ENCODE data around the gene CRYBA2.

GRCh38 chr2:218981390-218981880 lies 11.8 kb downstream of the CRYBA2 start:
- peak in 2 of 3 experiments; percentile 33 to 39; a peak in 2 of 4 replicates for TF ChIP-seq CTCF (IDR thresholded peaks at IDR 0.05; ENCODE audit: control extremely low read depth in 1 of 3, insufficient read depth in 1 of 3, low read depth in 1 of 3, low read length in 3 of 3)
- TF ChIP-seq HDAC6 (IDR thresholded peaks at IDR 0.05; ENCODE audit: low read depth, low read length), result no peak
- TF ChIP-seq TAF1 (IDR thresholded peaks at IDR 0.05; ENCODE audit: low read depth, low read length), result no peak
- no peak for TF ChIP-seq SAP30 (IDR thresholded peaks at IDR 0.05; ENCODE audit: insufficient read depth, insufficient replicate concordance, low read length)
- TF ChIP-seq CBX8 (IDR thresholded peaks at IDR 0.05; ENCODE audit: borderline replicate concordance, low read depth, low read length), result no peak
- no peak for TF ChIP-seq YY1 (IDR thresholded peaks at IDR 0.05; ENCODE audit: low read depth, low read length)
- TF ChIP-seq EZH2 (IDR thresholded peaks at IDR 0.05; ENCODE audit: low read depth, low read length, severe bottlenecking), result peak; percentile 94
- no peak for TF ChIP-seq USF2 (IDR thresholded peaks at IDR 0.05; ENCODE audit: low read length)
- TF ChIP-seq POLR2A (IDR thresholded peaks at IDR 0.05; ENCODE audit: control extremely low read depth in 1 of 2, low read depth in 2 of 2, low read length in 2 of 2), result no peak
- TF ChIP-seq JUND (IDR thresholded peaks at IDR 0.05; ENCODE audit: low read length), result no peak
- no peak for TF ChIP-seq HDAC2 (IDR thresholded peaks at IDR 0.05; ENCODE audit: borderline replicate concordance in 1 of 2, low read depth in 2 of 2, low read length in 2 of 2)
- no peak for TF ChIP-seq NANOG (IDR thresholded peaks at IDR 0.05; ENCODE audit: insufficient read depth, low read depth, low read length, poor library complexity, severe bottlenecking)
- TF ChIP-seq POLR2AphosphoS5 (IDR thresholded peaks at IDR 0.05; ENCODE audit: low read depth, low read length), result no peak
- TF ChIP-seq CHD1 (IDR thresholded peaks at IDR 0.05; ENCODE audit: low read depth, low read length), result no peak
